Right ventricle myocardium superior (tissue), 1 donor: ENCODE measurements around the gene SIT1. TPM values are rescaled to one million over a fixed set of nuclear protein-coding genes. Genes with fewer than 3 reads are reported as not detected.

Experiments used
- ATAC-seq: fragments of 200-7000 bp; cut with Tn5 transposase; one replicate; pipeline ENCODE4 v1.9.1; 2020; ENCODE audit warnings: mild to moderate bottlenecking; ENCODE audit not compliant: poor library complexity
- DNase-seq: peaks from one replicate; pipeline ENCODE4 v3.0.0-alpha.2; 2020
- intact Hi-C: fragments of 100-400 bp; cut with DNase I; formaldehyde crosslinking; loops from one replicate; pipeline ENCODE4 v1.11.2; 2022
- total RNA-seq: library from RNA; stranded (reverse); fragmentation: NEBNext Ultra II Directional; extraction: Animal tissue kit (Norgen Biotek cat#: 25700); gene quantifications from one replicate; pipeline ENCODE4 v1.2.1, GENCODE V29; 2021
- donor health status: DM: no; HTN: yes; CAD: no; lungs with severe emphysema.

Gene SIT1
- total RNA-seq, 1 donor from 2014 or later: not detected

- no peak for DNase-seq
- intact Hi-C loops: no loop called here
- ATAC-seq: no peak
These were observed 14.7 kb upstream of the SIT1 start for GRCh38 chr9:35665471-35665818.

- ATAC-seq (peak; percentile 89), DNase-seq (peak; percentile 89)
- intact Hi-C loops: loop anchor here (5.0 kb wide), 2 partner anchors 32 to 62 kb away; no protein-coding TSS in a partner anchor
These were observed 14.1 kb upstream of the SIT1 start, which contains the start of gene ARHGEF39 for GRCh38 chr9:35664531-35665470. ARHGEF39 (minus strand) TSS chr9:35665195; CDS start chr9:35665169, 26 bp downstream.

GRCh38 chr9:35662437-35662836, 11.7 kb upstream of the SIT1 start:
- intact Hi-C loops: loop anchor here (5.0 kb wide), 2 partner anchors 35 to 65 kb away; no protein-coding TSS in a partner anchor

GRCh38 chr9:35661756-35662350, 11.1 kb upstream of the SIT1 start:
- intact Hi-C loops: loop anchor here (5.0 kb wide), 2 partner anchors 35 to 65 kb away; no protein-coding TSS in a partner anchor
- ATAC-seq (no peak), DNase-seq (no peak)

More at GRCh38 chr9:35662437-35662836, 11.7 kb upstream of the SIT1 start:
- no peak for ATAC-seq
- no peak for DNase-seq

GRCh38 chr9:35660966-35661415, 10.3 kb upstream of the SIT1 start:
- intact Hi-C loops: loop anchor here (5.0 kb wide), 2 partner anchors 36 to 66 kb away; no protein-coding TSS in a partner anchor
- no peak for ATAC-seq
- DNase-seq: no peak

GRCh38 chr9:35659340-35659739, 8.6 kb upstream of the SIT1 start:
- intact Hi-C loops: no loop called here
- DNase-seq: no peak
- peak; percentile 18 for ATAC-seq

- peak; percentile 70 for DNase-seq
- intact Hi-C loops: no loop called here
- ATAC-seq: peak; percentile 4
These were observed 8.2 kb upstream of the SIT1 start for GRCh38 chr9:35658968-35659220.

GRCh38 chr9:35658137-35658967, 7.6 kb upstream of the SIT1 start, which contains the start of gene CCDC107:
CCDC107 (plus strand) TSS chr9:35658292; CDS start chr9:35658380, 88 bp downstream.
- DNase-seq (peak; percentile 91), ATAC-seq (peak; percentile 87)
- intact Hi-C loops: no loop called here

- ATAC-seq (peak; percentile 94), DNase-seq (peak; percentile 98)
- intact Hi-C loops: no loop called here
These were observed 6.9 kb upstream of the SIT1 start, which contains the start of gene RMRP for GRCh38 chr9:35657546-35658136. RMRP (minus strand) TSS chr9:35658019.

- peak; percentile 2 for ATAC-seq
- DNase-seq: no peak
- intact Hi-C loops: no loop called here
These were observed 6.3 kb upstream of the SIT1 start for GRCh38 chr9:35656831-35657545.

- ATAC-seq (no peak), DNase-seq (no peak)
- intact Hi-C loops: no loop called here
These were observed 5.6 kb upstream of the SIT1 start for GRCh38 chr9:35656348-35656747.

GRCh38 chr9:35653611-35654010, 2.9 kb upstream of the SIT1 start:
- no peak for DNase-seq
- intact Hi-C loops: no loop called here
- ATAC-seq: no peak

GRCh38 chr9:35652829-35653209, 2.1 kb upstream of the SIT1 start:
- ATAC-seq (no peak), DNase-seq (no peak)
- intact Hi-C loops: no loop called here

- DNase-seq: no peak
- ATAC-seq: no peak
- intact Hi-C loops: no loop called here
These were observed 1.5 kb upstream of the SIT1 start for GRCh38 chr9:35651956-35652828.

- ATAC-seq (no peak), DNase-seq (peak; percentile 59)
- intact Hi-C loops: loop anchor here (10.0 kb wide), 1 partner anchor 235 kb away; no protein-coding TSS in a partner anchor
These were observed 1.0 kb downstream of the SIT1 start for GRCh38 chr9:35649431-35650340.
